ENCODE results near the gene CD244. TPM values are rescaled to one million over a fixed set of nuclear protein-coding genes. Genes with fewer than 3 reads are reported as not detected.
A peak's percentile ranks its signal among the peaks of the same experiment; 100 is the strongest.

Gene CD244
- polyA plus RNA-seq, 3 donors = 62.2 to 116 (median 106) TPM

GRCh38 chr1:160836561-160836960 is 26.1 kb downstream of the CD244 start:
- Histone ChIP-seq H3K4me1 (ENCODE audit: control insufficient read depth in 1 of 2, insufficient read depth in 2 of 2, low read length in 2 of 2) (peaks cover 31 to 38% of the 10 kb centered on the region in 2 donors), H3K79me2 (ENCODE audit: insufficient read depth, low read length) (no peaks in the 10 kb centered on the region), H3K27me3 (ENCODE audit: control insufficient read depth in 2 of 2, insufficient read depth in 2 of 2, low read length in 2 of 2) (no peaks in the 10 kb centered on the region), H3K36me3 (replicated peaks in 1 of 2; ENCODE audit: control insufficient read depth in 1 of 2, insufficient read depth in 2 of 2, low read length in 2 of 2) (peaks cover 70 to 89% of the 10 kb centered on the region in 2 donors), H2AFZ (ENCODE audit: insufficient read depth, low read depth, low read length, poor library complexity, severe bottlenecking) (no peak overlapping the region), H3K27ac (ENCODE audit: low read depth in 1 of 2, low read length in 2 of 2) (peak overlapping the region in 1 of 2 donors; percentile 53), H4K20me1 (ENCODE audit: insufficient read depth, low read length) (peaks cover 29% of the 10 kb centered on the region), H3K4me3 (replicated peaks in 1 of 3; ENCODE audit: low read depth in 2 of 3, low read length in 3 of 3) (peak overlapping the region in 1 of 3 experiments; percentile 23), H3K9me3 (replicated peaks in 1 of 2; ENCODE audit: control insufficient read depth in 1 of 2, insufficient read depth in 1 of 2, low read length in 2 of 2) (no peaks in the 10 kb centered on the region), H3K4me2 (replicated peaks; ENCODE audit: extremely low read depth, low read length, poor library complexity, severe bottlenecking) (peak overlapping the region; percentile 21), H3K9ac (ENCODE audit: insufficient read depth, low read length, poor library complexity, severe bottlenecking) (no peak overlapping the region)
- H3K9me3 Mint-ChIP-seq = peaks cover 0 to 1% (median 0%) of the 10 kb centered on the region in 7 donors
- DNase-seq = peak; percentile 29 to 59 (median 40)
- peaks cover 36% of the 10 kb centered on the region for H3K4me1 Mint-ChIP-seq
- H3K36me3 Mint-ChIP-seq = peaks cover 79 to 91% of the 10 kb centered on the region in 2 donors
- intact Hi-C loops (cut with micrococcal nuclease) = loop anchor here in 1 of 2 donors (5.0 to 10.0 kb wide), 2 partner anchors 112 to 116 kb away; partner anchors contain the start of gene ITLN2
- H3K4me3 Mint-ChIP-seq = peak overlapping the region in 1 of 2 donors; percentile 70
- WGBS (ENCODE audit: insufficient coverage) = no CpG with 5 or more reads among the region's 3 CpGs
- peaks cover 0 to 4% (median 0%) of the 10 kb centered on the region in 3 donors for H3K27me3 Mint-ChIP-seq (ENCODE audit: low read depth in 3 of 3)
- peak overlapping the region in 5 of 7 donors; percentile 24 to 85 (median 63) for H3K27ac Mint-ChIP-seq
- no peak for TF ChIP-seq CTCF (IDR thresholded peaks at IDR 0.05)

DNA sequence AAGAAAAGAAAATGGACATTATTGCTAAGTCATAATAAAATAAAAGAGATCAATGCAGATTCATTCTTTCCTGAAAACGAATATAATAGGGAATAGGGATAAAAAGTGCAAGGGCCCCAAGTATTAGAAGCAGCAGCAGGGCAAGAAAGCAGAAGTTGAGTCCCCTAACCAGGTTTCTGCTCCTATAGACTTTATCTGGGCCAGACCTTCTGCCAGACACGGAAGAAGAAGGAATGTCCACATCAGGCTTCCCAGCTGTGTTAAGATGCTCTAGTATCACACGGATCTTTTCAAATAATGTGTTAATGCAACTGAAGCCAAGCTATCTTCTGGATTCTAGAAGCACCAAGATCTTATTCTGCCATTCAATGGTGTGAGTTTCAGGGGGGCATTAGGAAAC is 26.9 kb downstream of the CD244 start:
- Histone ChIP-seq H3K9me3 (replicated peaks in 1 of 2; ENCODE audit: control insufficient read depth in 1 of 2, insufficient read depth in 1 of 2, low read length in 2 of 2) (no peaks in the 10 kb centered on the region), H3K9ac (ENCODE audit: insufficient read depth, low read length, poor library complexity, severe bottlenecking) (no peak overlapping the region), H3K79me2 (ENCODE audit: insufficient read depth, low read length) (no peaks in the 10 kb centered on the region), H3K4me2 (replicated peaks; ENCODE audit: extremely low read depth, low read length, poor library complexity, severe bottlenecking) (no peak overlapping the region), H3K4me3 (replicated peaks in 1 of 3; ENCODE audit: low read depth in 2 of 3, low read length in 3 of 3) (no peak overlapping the region), H2AFZ (ENCODE audit: insufficient read depth, low read depth, low read length, poor library complexity, severe bottlenecking) (no peak overlapping the region), H3K27me3 (ENCODE audit: control insufficient read depth in 2 of 2, insufficient read depth in 2 of 2, low read length in 2 of 2) (no peaks in the 10 kb centered on the region), H3K4me1 (ENCODE audit: control insufficient read depth in 1 of 2, insufficient read depth in 2 of 2, low read length in 2 of 2) (peaks cover 31 to 38% of the 10 kb centered on the region in 2 donors), H3K36me3 (replicated peaks in 1 of 2; ENCODE audit: control insufficient read depth in 1 of 2, insufficient read depth in 2 of 2, low read length in 2 of 2) (peaks cover 70 to 89% of the 10 kb centered on the region in 2 donors), H4K20me1 (ENCODE audit: insufficient read depth, low read length) (peaks cover 21% of the 10 kb centered on the region), H3K27ac (ENCODE audit: low read depth in 1 of 2, low read length in 2 of 2) (no peak overlapping the region)
- no peak overlapping the region for H3K4me3 Mint-ChIP-seq
- intact Hi-C loops (cut with micrococcal nuclease) = loop anchor here (2.0 to 10.0 kb wide), 3 partner anchors 111 to 117 kb away; partner anchors contain the start of gene ITLN2 (in 1 of the 2)
- 8% methylated on average over 1 of the region's 3 CpGs for WGBS (ENCODE audit: insufficient coverage)
- peak overlapping the region in 1 of 7 donors; percentile 63 for H3K27ac Mint-ChIP-seq
- no peak for TF ChIP-seq CTCF (IDR thresholded peaks at IDR 0.05)
- H3K4me1 Mint-ChIP-seq = peaks cover 36% of the 10 kb centered on the region
- peaks cover 0 to 1% (median 0%) of the 10 kb centered on the region in 7 donors for H3K9me3 Mint-ChIP-seq
- peaks cover 79 to 91% of the 10 kb centered on the region in 2 donors for H3K36me3 Mint-ChIP-seq
- H3K27me3 Mint-ChIP-seq (ENCODE audit: low read depth in 3 of 3) = peaks cover 0 to 4% (median 0%) of the 10 kb centered on the region in 3 donors
- DNase-seq = no peak
